CD4-positive, alpha-beta T cell treated with Interleukin-1 beta for 1 hour (primary cell): ENCODE measurements around the gene UBE2G2.

Experiments used
- DNase-seq, 2 donors: peaks; one replicate each; pipeline ENCODE4 v3.0.0-alpha.2; 2020 to 2022

UBE2G2 gene

DNA sequence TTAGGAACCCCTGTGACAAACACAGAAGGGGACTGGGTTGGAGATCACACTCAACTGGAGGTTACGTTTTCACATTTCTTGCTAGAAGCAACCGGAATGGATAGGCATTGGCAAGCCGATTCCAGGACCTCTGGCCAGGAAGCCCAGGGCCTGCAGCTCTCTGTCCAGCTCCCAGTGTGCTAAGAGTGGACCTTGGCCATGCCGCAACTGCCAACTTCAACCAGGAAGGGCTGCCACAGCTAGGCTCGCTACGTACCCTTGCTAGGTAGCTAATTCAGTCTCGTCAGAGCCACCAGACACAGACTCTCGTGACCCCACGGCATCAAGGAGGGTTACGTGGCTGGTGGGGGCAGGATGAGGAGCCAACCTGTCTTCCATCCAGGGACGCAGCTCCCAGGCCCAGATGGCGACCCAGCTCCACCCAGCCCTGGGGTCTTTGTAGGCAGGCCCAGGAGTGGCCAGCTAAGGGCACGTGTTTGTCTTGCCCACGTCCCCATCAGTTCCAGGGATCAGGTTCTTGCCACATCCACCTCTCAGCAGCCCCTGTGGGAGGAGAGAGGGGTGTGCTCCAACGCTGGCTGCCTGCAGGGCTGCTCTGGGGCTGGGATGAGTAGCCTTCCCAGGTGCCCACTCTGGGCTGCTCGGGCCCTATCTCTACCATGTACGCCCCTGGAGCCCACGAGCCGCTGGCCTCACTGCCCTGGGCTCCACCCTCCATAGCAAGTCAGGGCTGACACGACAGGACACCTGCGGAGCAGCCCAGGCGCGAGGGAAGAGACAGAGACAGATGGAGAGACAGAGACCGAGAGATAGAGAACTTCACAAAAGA, 39.2 kb downstream of the UBE2G2 start:
- no peak for DNase-seq

DNA sequence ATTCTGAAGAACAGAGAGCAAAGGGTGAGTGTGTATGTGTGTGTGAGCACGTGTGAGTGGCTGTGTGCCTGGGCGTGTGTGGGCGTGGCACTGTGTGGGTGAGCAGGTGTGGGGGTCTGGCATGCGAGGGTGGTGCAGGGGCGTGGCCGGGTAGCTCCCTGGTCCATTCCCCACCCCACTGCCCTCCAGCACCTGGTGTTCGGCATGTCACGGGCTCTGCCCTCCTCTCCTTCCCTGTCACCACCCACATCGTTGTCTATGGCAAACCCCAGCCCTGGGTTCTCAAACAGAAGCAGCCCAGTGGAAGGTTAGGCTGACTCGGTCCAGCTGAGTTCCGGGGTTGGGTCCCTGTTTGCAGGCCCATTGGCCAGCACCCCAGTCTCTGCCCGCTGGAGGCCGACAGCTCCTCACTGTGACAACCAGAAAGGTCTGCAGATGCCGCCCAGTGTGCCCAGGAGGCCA, 39.8 kb downstream of the UBE2G2 start:
- DNase-seq = no peak

DNA sequence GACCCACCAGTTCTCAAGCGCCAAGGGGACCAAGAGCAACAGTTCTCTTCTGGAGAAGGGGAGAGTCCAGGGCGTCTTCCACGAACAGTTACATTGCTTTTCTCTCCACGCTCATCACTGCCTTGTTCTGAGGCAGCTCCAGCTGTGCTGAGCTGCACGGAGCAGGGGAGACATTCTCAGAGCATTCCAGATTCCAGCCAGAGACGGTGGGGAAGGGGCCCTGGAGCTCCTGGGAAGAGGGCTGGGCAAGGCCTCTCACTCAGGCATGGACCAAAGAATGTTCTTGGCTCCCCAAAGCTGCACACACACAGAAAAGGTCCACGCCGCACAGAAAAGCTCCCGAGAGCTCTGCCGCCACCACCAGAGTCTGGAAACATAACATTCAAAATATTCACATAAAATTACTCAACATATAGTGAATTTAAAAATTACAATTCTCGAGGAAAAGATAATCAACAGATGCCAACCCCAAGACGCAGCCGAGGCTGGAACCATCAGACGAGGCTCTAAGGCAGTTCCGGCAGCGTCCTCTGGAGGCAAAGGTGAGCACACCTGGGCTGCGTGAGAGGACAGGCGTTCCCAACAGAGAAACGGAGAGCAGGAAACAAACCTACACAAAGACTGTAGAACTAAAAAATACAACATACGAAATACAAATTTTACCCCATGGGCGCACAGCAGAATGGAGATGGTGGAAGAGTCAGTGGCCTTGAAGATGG, 40.5 kb downstream of the UBE2G2 start:
- no peak for DNase-seq

DNA sequence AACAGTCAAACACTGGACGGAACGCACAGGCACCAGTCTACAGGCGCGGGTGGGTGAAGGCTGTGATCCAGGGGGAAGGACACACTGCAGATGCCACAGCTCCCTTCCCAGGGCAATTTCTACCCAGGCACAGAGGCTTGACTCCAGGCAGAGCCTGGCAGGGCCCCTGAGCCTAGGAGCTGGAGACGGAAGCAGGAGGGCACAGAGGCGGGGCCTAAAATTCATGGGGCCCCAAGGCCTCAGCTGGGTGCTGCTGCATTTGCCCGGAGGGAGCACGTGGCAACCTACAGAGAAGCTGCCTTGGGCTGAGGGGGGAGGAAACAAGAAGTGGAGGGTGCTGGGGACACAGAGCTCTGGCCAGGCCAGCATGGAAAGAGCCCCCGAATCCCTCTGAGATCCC, 41.2 kb downstream of the UBE2G2 start:
- no peak for DNase-seq

DNA sequence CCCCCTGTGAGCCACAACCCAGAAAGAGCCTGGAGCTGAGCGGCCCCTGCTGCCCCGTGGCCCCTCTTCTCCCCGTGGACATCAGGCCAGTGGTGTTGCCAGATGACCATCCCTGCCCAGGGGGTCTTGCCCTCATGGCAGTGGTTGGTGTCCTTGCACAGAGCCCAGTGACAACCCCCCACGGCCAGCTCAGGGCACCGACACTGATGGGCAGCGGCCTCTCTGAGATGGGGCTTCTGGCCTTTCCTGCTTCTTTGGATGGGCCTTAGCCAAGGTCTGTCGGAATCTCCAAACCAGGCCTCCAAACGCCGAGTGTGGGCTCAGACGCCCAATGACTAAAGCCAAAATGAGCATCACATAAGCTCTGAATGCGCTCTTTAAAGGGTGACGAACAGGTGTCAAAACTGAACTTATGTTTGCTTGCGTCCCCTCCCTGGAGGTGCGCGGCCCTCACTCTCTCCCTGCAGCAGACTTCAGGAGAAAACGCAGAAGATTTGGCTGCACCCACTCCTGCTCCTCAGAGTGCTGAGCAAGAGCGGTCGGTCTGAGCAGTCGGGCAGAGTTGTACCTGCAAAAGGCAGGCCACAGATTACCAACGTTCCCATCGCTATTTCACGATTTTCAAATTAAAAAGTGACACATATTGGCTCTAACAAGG, 41.9 kb downstream of the UBE2G2 start:
- DNase-seq = no peak

DNA sequence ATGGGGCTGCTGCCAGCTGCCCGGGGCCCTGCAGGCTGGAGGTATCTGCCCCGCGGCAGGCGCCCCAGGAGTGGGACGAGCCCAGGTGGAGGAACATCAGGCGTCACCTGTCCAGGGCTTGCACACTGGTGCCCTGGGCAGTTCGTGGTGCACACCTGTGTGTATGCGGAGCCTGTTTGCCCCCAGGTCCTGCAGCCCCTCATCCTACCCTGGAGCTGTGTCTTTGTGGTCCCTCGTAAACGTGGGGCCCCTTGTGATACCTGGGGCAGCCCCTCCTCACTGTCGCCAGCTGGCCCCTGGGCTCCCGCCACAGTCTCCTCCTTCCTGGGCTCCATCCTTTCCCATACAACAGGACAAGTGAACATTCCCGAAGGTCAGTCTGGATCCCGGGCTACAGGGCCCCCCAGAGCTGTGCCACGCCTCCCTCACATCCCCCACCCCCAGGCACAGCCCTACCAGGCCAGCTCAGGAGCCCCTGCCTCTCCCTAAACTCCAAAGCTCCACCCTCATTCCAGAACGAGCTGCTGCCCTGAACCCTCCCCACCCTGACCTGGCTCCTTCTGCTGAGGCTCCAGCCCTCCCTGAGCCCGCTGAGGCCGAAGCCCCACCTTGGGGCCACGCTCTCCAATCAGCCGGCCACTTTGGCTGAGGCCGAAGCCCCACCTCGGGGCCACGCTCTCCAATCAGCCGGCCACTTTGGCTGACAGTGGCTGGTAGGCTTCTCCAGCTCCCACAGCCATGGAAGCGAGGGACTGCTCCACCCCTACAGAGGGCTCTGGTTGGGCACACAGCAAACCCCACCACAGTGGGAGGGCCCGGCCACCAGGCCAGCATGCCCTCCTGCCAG, 42.6 kb downstream of the UBE2G2 start:
- no peak for DNase-seq

DNA sequence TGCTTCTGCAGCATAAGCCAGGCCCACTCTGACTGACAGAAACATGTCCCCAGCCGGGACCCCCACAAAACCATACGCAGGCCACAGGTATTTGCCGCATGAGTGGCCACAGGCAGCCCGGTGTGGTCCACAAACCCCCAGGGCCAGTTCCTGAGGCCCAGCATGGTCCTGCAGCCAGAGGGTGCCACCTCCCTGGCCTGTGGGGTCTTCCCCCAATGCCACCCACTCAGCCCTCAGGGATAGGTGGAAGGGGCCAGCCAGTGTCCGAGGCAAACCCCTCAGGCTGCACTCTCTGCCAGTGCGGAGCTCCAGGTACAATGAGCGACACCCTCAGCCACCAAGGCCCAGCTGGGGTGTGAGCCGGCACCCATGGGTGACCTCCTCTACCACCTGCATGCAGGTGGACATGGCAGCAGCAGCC, 43.5 kb downstream of the UBE2G2 start:
- DNase-seq = no peak

DNA sequence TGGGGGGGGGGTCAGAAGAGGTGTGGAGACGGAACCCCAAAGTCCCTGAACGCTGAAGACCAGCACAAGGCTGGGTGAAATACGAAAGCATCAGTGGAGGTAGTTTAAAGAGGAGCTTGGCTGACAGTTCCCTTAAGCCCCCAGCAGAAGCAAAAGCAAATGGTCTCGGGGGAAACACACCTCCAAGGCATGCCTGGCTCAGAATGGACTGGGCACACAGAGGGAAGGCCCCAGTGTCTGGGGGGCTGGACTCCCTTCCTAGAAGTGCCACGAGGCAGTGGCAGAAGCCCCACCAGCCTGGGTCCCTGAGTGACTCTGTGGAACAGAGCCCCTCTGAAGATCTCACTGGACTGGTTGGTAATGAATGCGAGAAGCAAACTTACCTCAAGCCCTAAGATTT, 43.9 kb downstream of the UBE2G2 start:
- no peak for DNase-seq

DNA sequence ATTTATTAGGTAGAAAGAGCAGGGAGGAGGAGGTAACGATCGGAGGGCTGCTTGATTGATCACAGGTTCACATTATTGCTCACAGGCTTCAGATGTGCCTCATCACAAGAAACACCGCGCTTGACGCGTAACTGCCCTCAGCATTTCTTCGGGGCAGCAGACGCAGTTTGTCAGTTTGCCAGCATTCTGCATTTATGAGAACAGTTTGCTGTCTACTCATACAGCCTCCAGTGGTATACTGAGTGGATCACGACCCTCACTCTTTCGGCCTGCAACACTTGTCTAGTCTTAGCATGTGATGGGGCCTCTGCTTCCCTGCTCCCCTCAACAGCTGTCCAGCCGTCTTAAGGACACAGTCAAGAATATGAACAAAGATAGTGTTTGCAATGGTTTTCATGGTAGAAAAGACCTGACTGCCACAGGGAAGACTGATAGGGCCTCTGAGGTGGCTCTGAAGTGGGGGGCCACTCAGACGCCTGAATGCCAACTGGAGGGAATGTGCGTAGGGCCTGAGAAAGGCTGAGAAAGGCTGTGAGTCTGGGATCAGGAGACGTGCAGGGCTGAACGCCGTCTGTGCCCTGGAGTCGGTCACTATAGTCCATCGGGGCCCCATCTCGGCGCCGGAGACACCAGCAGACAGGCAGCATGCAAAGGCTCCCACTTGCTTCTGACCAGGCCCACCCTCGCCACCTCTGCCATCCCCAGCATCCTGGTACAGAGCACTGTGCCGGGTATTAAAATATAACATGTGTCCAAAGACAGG, 45.0 kb downstream of the UBE2G2 start:
- DNase-seq = no peak

DNA sequence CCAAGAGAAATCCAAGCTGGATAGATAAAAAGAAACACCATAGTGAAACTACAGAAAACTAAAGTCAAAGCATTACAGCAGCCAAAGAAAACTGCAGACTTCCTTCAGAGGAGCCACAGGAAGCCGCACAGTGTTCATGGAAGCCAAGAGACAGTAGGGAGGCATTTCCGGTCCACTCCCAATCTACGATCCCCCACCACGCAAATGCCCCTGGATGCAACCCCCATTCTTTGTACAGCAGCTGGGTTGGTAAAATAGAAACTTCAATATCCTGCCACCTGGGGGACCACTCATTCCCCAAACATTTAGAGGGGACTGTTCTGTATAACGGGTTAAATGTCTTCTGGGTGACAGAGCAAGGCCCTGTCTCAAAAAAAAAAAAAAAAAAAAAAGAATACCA, 46.4 kb downstream of the UBE2G2 start:
- peak in 1 of 2 donors; percentile 16 for DNase-seq

DNA sequence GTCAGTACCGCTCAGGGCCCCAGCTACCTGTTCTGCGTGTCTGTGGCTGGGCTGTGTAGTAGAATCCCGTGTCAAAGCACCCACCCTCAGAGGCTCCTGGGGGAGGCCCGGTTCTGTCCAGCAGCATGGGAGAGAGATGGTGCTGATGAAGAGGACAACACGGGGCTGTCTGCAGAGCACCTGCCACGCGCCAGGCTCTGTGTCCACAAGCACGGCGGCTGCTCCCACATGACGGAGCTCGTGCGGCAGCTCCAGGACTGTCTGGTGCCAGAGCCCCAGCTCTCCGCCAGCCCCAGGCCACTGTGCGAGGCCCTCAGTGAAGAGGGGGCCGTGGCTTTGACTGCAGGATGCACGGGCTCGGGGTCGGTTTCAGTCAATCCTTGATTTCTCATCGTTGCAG, 48.3 kb downstream of the UBE2G2 start:
- no peak for DNase-seq

DNA sequence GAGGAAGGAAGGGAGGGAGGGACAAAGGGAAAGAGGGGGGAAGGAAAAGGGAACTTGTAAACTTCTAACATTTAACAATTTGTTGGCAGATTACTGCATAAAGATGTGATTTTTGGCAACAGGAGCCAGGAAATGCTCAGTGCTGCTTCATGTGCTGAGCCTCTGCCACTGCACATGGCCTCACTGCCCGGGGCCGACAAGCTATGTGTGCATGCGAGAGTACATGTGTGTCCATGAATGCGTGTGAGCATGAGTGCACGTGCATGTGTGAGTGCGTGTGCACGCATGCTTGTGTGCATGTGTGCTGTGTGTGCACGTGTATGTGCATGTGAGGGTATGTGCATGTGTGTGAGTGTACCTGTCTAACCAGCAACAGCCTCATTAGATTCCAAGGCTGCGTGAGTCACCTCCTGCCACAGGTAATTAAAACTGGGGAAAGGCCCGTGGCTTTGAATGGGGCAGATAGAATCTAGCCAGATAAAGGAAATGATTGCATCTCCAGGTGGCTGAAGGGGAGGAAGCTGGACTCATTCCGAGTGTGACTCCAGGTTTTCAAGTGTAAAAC, 48.9 kb downstream of the UBE2G2 start:
- DNase-seq = no peak

DNA sequence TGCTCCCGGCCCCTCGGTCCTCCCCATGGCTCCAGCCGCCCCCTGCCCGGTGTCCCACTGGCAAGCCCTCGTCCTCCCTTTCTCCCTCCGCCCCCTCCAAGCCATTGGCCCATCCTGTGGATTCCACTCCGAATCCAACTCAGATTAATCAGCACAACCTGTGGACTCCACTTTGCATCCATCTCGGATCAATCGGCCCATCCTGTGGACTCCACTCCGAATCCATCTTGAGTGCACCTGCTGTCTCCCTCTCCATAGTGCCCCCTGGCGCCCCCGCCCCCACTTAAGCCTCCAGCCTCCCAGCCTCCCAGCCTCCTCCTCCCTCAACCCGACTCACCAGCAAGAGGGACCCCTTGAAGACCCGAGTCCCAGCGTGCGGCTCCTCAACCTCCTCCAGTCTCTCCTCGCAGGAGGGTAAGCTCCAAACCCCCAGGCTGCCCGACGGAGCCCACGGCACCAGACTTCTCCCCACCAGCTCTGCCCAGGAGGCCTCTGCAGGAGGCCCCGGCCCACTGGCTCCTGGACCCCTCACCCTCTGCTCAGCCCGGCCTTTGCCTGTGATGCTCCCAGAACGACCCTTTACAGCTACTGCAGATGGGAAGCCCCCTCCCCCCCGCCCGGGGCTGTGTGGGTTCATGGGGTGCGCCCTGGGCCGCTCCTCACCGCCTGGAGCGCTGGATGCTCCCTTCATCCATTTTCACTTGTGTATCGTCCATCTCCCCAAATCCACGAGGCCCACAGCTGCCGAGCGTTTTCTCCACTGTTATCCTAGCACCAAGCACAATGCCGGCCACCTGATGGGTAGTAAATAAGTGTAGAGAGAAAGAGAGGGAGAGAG, 49.6 kb downstream of the UBE2G2 start:
- DNase-seq = no peak

DNA sequence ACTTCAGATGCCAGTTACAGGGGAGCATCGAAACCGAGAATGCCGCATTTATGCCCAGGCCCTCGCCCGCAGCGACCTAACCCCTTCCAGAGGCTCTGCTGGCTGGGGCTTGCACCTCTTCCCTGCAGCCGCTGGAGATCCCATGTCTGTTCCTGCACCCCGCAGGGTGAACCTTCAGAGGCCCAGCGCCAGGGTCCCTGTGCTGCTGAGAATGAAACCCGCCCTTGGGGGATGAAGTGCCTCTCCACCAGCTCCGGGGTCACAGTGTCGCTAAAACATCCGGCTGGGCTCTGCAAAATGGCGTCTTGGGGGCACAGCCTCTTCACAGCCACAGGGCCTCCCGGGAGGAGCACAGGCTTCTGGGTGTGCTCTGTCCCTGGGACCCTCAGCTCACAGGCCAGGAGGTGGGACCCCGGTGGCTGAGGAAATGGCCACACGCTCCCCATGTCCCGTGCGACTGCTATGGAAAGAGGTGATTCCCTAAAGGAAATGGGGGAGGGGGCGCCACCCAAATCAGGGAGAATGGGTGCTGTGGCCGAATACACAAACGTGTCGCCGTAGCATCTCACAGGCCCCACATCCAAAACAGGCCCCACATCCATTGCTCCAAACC, 50.3 kb downstream of the UBE2G2 start:
- DNase-seq = no peak

DNA sequence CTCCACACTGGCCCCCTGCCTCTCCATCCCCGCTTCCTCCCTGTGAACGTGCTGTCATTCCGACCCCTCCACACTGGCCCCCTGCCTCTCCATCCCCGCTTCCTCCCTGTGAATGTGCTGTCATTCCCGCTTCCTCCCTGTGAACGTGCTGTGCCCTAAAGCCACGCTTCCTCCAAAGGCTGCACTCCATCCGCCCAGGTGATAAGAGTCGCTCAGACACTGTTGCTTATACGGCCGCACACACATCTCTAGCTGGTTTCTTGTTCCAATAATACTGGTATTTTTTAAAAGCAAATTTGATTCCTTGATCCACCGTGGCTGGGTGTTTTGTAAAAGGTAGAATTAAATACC, 51.0 kb downstream of the UBE2G2 start:
- DNase-seq = no peak

DNA sequence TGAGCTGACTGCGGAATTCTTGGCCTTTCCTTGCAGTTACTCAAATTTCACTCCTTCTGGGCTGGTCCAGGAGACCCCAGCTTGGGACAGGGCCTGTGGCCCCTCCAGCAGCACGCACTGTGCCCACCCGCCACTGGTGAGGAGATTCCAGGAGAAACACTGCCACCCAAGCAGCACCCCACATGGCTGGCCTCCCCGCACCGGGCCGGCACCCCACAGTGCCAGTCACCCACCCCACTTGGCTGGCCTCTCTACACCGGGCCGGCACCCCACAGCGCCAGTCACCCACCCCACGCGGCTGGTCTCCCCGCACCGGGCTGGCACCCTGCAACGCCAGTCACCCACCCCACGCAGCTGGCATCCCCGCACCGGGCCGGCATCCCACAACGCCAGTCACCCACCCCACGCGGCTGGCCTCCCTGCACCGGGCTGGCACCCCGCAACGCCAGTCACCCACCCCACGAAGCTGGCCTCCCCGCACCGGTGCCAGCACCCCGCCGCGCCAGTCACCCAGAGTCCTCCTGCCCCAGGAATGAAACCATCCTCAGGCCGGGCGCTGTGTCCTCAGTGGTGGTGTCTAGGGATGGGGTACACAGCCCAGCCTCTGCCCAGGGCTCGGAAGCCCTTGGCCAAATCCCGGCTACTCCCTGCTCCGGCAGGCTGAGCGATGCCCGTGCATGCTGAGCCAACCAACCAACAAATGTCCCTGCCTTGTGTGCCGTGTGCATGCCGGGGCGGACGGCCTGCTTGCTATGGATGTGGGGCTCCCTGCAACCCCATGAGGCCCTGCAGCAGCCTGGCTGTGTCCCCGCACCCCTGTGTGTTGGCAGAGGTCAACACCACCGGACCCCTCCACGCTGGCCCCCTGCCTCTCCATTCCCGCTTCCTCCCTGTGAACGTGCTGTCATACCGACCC, 51.6 kb downstream of the UBE2G2 start:
- DNase-seq = no peak

DNA sequence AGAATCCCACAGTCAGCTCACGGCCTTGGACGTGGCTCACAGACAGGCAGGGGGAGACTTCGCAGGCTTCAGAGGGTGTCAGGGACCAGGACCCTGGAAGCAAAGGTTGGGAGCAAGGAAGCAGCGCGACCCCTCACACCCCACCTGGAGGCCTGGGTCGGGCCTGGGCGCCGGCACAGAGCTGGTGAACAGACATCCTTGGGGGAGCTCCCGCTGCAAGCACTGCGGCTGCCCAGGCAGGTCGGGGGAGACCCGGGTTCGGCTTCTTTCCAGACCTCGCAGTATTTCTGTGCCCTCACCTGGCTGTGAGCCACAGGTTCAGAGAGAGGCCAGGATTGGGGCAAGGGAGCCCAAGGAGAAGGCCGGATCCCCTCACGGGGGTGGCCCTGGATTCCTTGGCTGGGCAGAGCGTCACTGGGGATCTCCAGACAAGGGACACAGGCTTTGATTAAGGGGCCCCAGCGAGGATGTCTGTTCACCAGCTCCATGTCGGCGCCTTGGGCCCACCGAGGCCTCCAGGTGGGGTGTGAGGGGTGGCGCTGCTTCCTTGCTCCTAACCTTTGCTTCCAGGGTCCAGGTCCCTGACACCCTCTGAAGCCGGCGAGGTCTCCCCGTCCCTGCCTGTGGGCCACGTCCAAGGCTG, 52.4 kb downstream of the UBE2G2 start:
- DNase-seq = no peak

DNA sequence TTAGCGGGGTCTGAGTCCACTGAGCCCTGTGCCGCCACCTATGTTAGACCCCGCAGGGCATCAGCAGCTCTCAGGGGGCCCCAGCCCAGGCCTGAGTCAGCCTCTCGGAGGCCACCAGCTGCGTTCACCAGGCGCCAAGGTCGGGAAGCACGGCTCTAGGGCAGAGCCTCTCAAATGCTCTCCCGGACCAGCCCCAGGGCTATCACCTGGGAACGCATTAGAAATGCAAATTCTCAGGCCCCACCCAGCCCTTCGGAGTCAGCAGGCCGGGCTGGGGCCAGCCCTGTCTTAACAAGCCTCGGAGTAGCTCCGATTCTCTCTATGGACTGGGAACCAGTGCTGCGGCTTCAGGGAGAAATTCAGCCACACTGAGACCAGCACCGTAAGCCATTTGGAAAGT, 53.0 kb downstream of the UBE2G2 start:
- DNase-seq = no peak
